Caco-2 (cell line): ENCODE results near the gene RHOH. TPM values are rescaled to one million over a fixed set of nuclear protein-coding genes. Genes with fewer than 3 reads are reported as not detected.

Experiments used
- BruUV-seq: library from RNA; stranded (reverse); fragments of 400-500 nt; replicated peaks from 2 replicates; lab custom pipeline; 2021; lab: Mats Ljungman, UMichigan
- CTCF ChIA-PET: fragments of 300-600 bp; sonication (Branson Sonifier 250); formaldehyde crosslinking; loops from one replicate; lab custom pipeline; 2022; ENCODE audit warnings: antibody characterized with exemption; lab: Charles Lee
- POLR2A ChIA-PET: fragments of 300-600 bp; sonication (Branson Sonifier 250); formaldehyde crosslinking; loops from one replicate; lab custom pipeline; 2022; ENCODE audit warnings: antibody characterized with exemption; lab: Charles Lee
- DNase-seq, 2 experiments: peaks; one replicate each; pipeline versions ENCODE4 v3.0.0 to v3.0.0-alpha.2; 2020 to 2022
- H3K27me3 ChIP-seq: replicated peaks from 2 replicates; pipeline ENCODE4 v1.6.0; 2011; ENCODE audit warnings: low read length; ENCODE audit not compliant: control insufficient read depth, insufficient read depth
- H3K36me3 ChIP-seq: 2 replicates; pipeline ENCODE4 v1.5.1; 2011; ENCODE audit warnings: low read length; ENCODE audit not compliant: control insufficient read depth, insufficient read depth
- H3K4me1 ChIP-seq: fragments of 250-450 bp; sonication (Bioruptor Pico); 2 replicates; pipeline ENCODE4 v1.5.1; 2020; ENCODE audit warnings: mild to moderate bottlenecking
- H3K4me3 ChIP-seq: 2 replicates; pipeline ENCODE4 v1.5.1; 2011; ENCODE audit warnings: low read depth, mild to moderate bottlenecking, control low read depth, low read length
- H3K9me3 ChIP-seq: fragments of 250-450 bp; sonication (Bioruptor Pico); 2 replicates; pipeline ENCODE4 v1.5.1; 2020; ENCODE audit warnings: mild to moderate bottlenecking, moderate library complexity
- H3K27ac Mint-ChIP-seq: one replicate; pipeline ENCODE4 v1.8.0; 2022; ENCODE audit warnings: mixed read lengths; ENCODE audit not compliant: unreplicated experiment
- H3K27me3 Mint-ChIP-seq: one replicate; pipeline ENCODE4 v1.8.0; 2022; ENCODE audit warnings: mixed read lengths; ENCODE audit not compliant: insufficient read depth, unreplicated experiment
- H3K36me3 Mint-ChIP-seq: one replicate; pipeline ENCODE4 v1.8.0; 2022; ENCODE audit warnings: mild to moderate bottlenecking, mixed read lengths; ENCODE audit not compliant: insufficient read depth, unreplicated experiment
- H3K4me1 Mint-ChIP-seq: one replicate; pipeline ENCODE4 v1.8.0; 2022; ENCODE audit warnings: low read depth, mixed read lengths; ENCODE audit not compliant: unreplicated experiment
- H3K4me3 Mint-ChIP-seq: one replicate; pipeline ENCODE4 v1.8.0; 2022; ENCODE audit warnings: mild to moderate bottlenecking, moderate library complexity, mixed read lengths; ENCODE audit not compliant: unreplicated experiment
- H3K9me3 Mint-ChIP-seq: one replicate; pipeline ENCODE4 v1.8.0; 2022; ENCODE audit warnings: mixed read lengths; ENCODE audit not compliant: unreplicated experiment
- CTCF ChIP-seq, 2 experiments: fragments of 200-600 bp in 1 of 2; IDR thresholded peaks; 1 replicate in 1 of 2; 2 replicates in 1 of 2; pipeline versions ENCODE4 v1.5.1 to v1.8.0; 2011 to 2022; ENCODE audit warnings: antibody characterized with exemption in 1 of 2, control low read depth in 1 of 2, inconsistent platforms in 1 of 2, low read depth in 1 of 2, low read length in 1 of 2, mild to moderate bottlenecking in 1 of 2, moderate library complexity in 1 of 2; ENCODE audit not compliant: insufficient read depth in 1 of 2, severe bottlenecking in 1 of 2, unreplicated experiment in 1 of 2
- intact Hi-C: fragments of 100-400 bp; cut with micrococcal nuclease; formaldehyde crosslinking; loops from one replicate; pipeline ENCODE4 v1.10.0; 2022; ENCODE audit not compliant: unreplicated experiment
- total RNA-seq: library from RNA; stranded (reverse); gene quantifications from 2 replicates; pipeline ENCODE4 v1.2.3, GENCODE V29; 2022

Gene RHOH
- total RNA-seq, 1 experiment from 2014 or later, result not detected

GRCh38 chr4:40247350-40247749 lies 50.5 kb downstream of the RHOH start:
- Mint-ChIP-seq H3K4me1 (no peaks in the 10 kb centered on the region), H3K4me3 (no peak overlapping the region), H3K9me3 (no peaks in the 10 kb centered on the region), H3K27ac (no peak overlapping the region), H3K27me3 (no peaks in the 10 kb centered on the region), H3K36me3 (no peaks in the 10 kb centered on the region)
- Histone ChIP-seq H3K36me3 (no peaks in the 10 kb centered on the region), H3K9me3 (no peaks in the 10 kb centered on the region), H3K4me3 (no peak overlapping the region), H3K4me1 (no peaks in the 10 kb centered on the region), H3K27me3 (no peaks in the 10 kb centered on the region)
- ChIA-PET CTCF (no interaction called here), POLR2A (no interaction called here)
- DNase-seq, result no peak
- intact Hi-C loops, result loop anchor here (2.0 kb wide), 1 partner anchor 97 kb away; no protein-coding TSS in a partner anchor
- TF ChIP-seq CTCF (IDR thresholded peaks at IDR 0.05; ENCODE audit: insufficient read depth in 1 of 2, low read depth in 1 of 2, low read length in 1 of 2, severe bottlenecking in 1 of 2, unreplicated experiment in 1 of 2), result no peak
- no TSS peak for BruUV-seq

GRCh38 chr4:40251366-40251765 lies 54.5 kb downstream of the RHOH start:
- Mint-ChIP-seq H3K36me3 (no peaks in the 10 kb centered on the region), H3K4me1 (peaks cover 26% of the 10 kb centered on the region), H3K27me3 (no peaks in the 10 kb centered on the region), H3K27ac (no peak overlapping the region), H3K4me3 (no peak overlapping the region), H3K9me3 (no peaks in the 10 kb centered on the region)
- no TSS peak for BruUV-seq
- DNase-seq, result no peak
- Histone ChIP-seq H3K4me1 (peaks cover 23% of the 10 kb centered on the region), H3K9me3 (no peaks in the 10 kb centered on the region), H3K4me3 (no peak overlapping the region), H3K36me3 (no peaks in the 10 kb centered on the region), H3K27me3 (no peaks in the 10 kb centered on the region)
- TF ChIP-seq CTCF (IDR thresholded peaks at IDR 0.05; ENCODE audit: insufficient read depth in 1 of 2, low read depth in 1 of 2, low read length in 1 of 2, severe bottlenecking in 1 of 2, unreplicated experiment in 1 of 2), result no peak
- ChIA-PET CTCF (no interaction called here), POLR2A (no interaction called here)
- intact Hi-C loops, result no loop called here

- CTCF ChIA-PET, result no interaction called here
Observed at GRCh38 chr4:40253906-40254305, 57.1 kb downstream of the RHOH start.

More at GRCh38 chr4:40253906-40254305, 57.1 kb downstream of the RHOH start:
- Histone ChIP-seq H3K4me3 (no peak overlapping the region), H3K9me3 (0 out of 2 replicates have a peak, but pooled peaks cover 4% of the 10 kb centered on the region), H3K36me3 (no peaks in the 10 kb centered on the region), H3K4me1 (peaks cover 26% of the 10 kb centered on the region), H3K27me3 (no peaks in the 10 kb centered on the region)
- no peaks in the 10 kb centered on the region for H3K36me3 Mint-ChIP-seq
- DNase-seq, result no peak
- H3K4me3 Mint-ChIP-seq, result no peak overlapping the region
- H3K4me1 Mint-ChIP-seq, result peaks cover 26% of the 10 kb centered on the region
- BruUV-seq, result no TSS peak
- H3K27ac Mint-ChIP-seq, result peak overlapping the region; percentile 75
- TF ChIP-seq CTCF (IDR thresholded peaks at IDR 0.05; ENCODE audit: insufficient read depth in 1 of 2, low read depth in 1 of 2, low read length in 1 of 2, severe bottlenecking in 1 of 2, unreplicated experiment in 1 of 2), result no peak
- no peaks in the 10 kb centered on the region for H3K9me3 Mint-ChIP-seq
- intact Hi-C loops, result loop anchor here (2.0 kb wide), 1 partner anchor 55 kb away; no protein-coding TSS in a partner anchor
- POLR2A ChIA-PET, result no interaction called here
- H3K27me3 Mint-ChIP-seq, result no peaks in the 10 kb centered on the region
